Heart left ventricle (tissue), 16 donors: ENCODE results near the gene COPG2. TPM values are rescaled to one million over a fixed set of nuclear protein-coding genes. Genes with fewer than 3 reads are reported as not detected.
"Not testable (repeated sequence)": the region's sequence is repeated elsewhere in the genome, so short reads cannot be mapped to it uniquely, and the experiment has no call there.

Experiments
- ATAC-seq, 4 donors: fragments of 200-7000 bp; cut with Tn5 transposase; one replicate each; pipeline ENCODE4 v1.9.1; 2020 to 2022; ENCODE audit warnings: moderate library complexity in 4 of 4, mild to moderate bottlenecking in 3 of 4, moderate number of reproducible peaks in 1 of 4
- DNase-seq, 5 donors: peaks; one replicate each; pipeline ENCODE4 v3.0.0-alpha.2; 2020
- H3K27ac ChIP-seq, 12 donors: fragments of 200-600 bp; sonication (generic) in 4 of 12; one replicate each; pipeline versions ENCODE4 v1.5.0 to v1.8.0; 2016 to 2022; ENCODE audit warnings: mild to moderate bottlenecking in 2 of 12
- H3K27me3 ChIP-seq, 9 donors: fragments of 200-600 bp; sonication (generic) in 2 of 9; one replicate each; pipeline versions ENCODE4 v1.5.1 to v1.8.0; 2016 to 2022; ENCODE audit warnings: mild to moderate bottlenecking in 3 of 9
- H3K36me3 ChIP-seq, 9 donors: fragments of 200-600 bp; sonication (generic) in 2 of 9; one replicate each; pipeline versions ENCODE4 v1.5.0 to v1.8.0; 2018 to 2022; ENCODE audit warnings: mild to moderate bottlenecking in 2 of 9
- H3K4me1 ChIP-seq, 12 donors: fragments of 200-600 bp; sonication (generic) in 4 of 12; one replicate each; pipeline versions ENCODE4 v1.5.0 to v1.8.0; 2016 to 2022; ENCODE audit warnings: mild to moderate bottlenecking in 3 of 12
- H3K4me3 ChIP-seq, 12 donors: fragments of 200-600 bp; sonication (generic) in 4 of 12; one replicate each; pipeline versions ENCODE4 v1.5.0 to v1.8.0; 2017 to 2022; ENCODE audit warnings: mild to moderate bottlenecking in 9 of 12, moderate library complexity in 4 of 12
- H3K9me3 ChIP-seq, 12 donors: fragments of 200-600 bp; sonication (generic) in 4 of 12; one replicate each; pipeline versions ENCODE4 v1.5.0 to v1.8.0; 2016 to 2022; ENCODE audit warnings: mild to moderate bottlenecking in 1 of 12
- POLR2A ChIP-seq, 2 donors: fragments of 450-650 bp; IDR thresholded peaks; one replicate each; pipeline ENCODE4 v1.6.1; 2017; ENCODE audit warnings: antibody characterized with exemption in 2 of 2, mild to moderate bottlenecking in 2 of 2, moderate library complexity in 2 of 2
- WGBS, 4 donors: extraction: QIAGEN DNeasy Blood & Tissue Kit in 2 of 4; methylation state at CpG; one replicate each; pipeline versions ENCODE4 v1.1.5 to v1.1.7; 2013 to 2018; 5-methylcytosine and 5-hydroxymethylcytosine counted together
- intact Hi-C, 10 donors: fragments of 100-400 bp; cut with DNase I; formaldehyde crosslinking; loops; one replicate each; pipeline versions ENCODE4 v1.11.1 to v1.14.2; 2022
- polyA plus RNA-seq, 2 donors: library from polyadenylated mRNA; stranded (reverse); fragments of 200-250 nt; gene quantifications; one replicate each; pipeline ENCODE4 v1.2.3, GENCODE V29; 2013
- total RNA-seq, 9 donors: library from RNA; depleted of rRNA in 2 of 9; stranded (reverse); fragments of >200 nt in 2 of 9; fragmentation: NEBNext Ultra II Directional in 3 of 9; extraction: Animal tissue kit (Norgen Biotek cat#: 25700) in 3 of 9; gene quantifications; one replicate each; pipeline versions ENCODE4 v1.1.0 to v1.2.4, GENCODE V29; 2016 to 2023
- TF ChIP-seq, protein P1 (sequence below), 12 donors: fragments of 200-600 bp; sonication (generic) in 4 of 12; IDR thresholded peaks; one replicate each; pipeline versions ENCODE4 v1.5.0 to v1.8.0; 2018 to 2022; ENCODE audit warnings: antibody characterized with exemption in 12 of 12, mild to moderate bottlenecking in 5 of 12
- donor health status: ischemic (EF 13 %, LVEDD 7.1; RV severe dilation, severe dysfunction).
- donor health status: healthy with polysubstance abuse.
- donor health status: DM: no; HTN: yes; CAD: no.
- donor health status: DM: no; HTN: no; CAD: no.
- donor health status: ischemic (EF 25% LVEDD 6.9; RV normal size, moderate dysfunction).
- donor health status: ischemic (EF 25% LVEDD 5.7; RV mildly dilated, moderate dysfunction).
- donor health status: healthy.
- donor health status: DM: yes; HTN: yes; CAD: no.
- donor health status: ischemic (EF 35%, LVEDD 5.7; RV mildly dilated, moderate dysfunction).
- donor health status: nonischemic (EF 11% LVEDD 7.7; RV severe dilation, severe dysfunction).
- donor health status: DM: yes; HTN: yes; CAD: no.
- donor health status: PGD.
- donor health status: ischemic (EF 29% LVEDD 5.4; RV normal size, mild dysfunction).
- donor health status: nonischemic (EF 23%, LVEDD 6.1; RV moderate dilation, normal function).

The COPG2 gene
- total and polyA plus RNA-seq, 11 donors: 6.9 to 26.9 (median 17.3) TPM

DNA sequence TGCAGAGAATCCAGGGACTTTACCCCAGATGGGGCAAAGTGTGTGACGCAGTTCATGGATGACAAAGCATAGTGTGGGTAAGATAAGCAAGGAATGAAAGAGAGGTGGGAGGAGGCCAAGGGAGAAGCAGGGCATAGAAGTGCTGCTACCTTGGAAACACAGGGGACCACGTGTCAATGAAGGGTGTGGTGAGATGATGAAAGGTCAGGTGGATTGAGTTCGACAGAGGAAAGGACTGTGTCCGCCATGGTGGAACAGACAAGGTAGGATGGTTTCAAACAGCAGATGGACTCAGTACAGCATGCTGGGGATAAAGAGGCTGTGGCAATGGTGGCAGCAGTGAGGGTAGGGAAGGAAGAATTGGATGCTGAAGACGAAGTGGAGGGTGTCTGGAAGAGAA, 143.9 kb downstream of the COPG2 start:
- TF ChIP-seq POLR2A (IDR thresholded peaks at IDR 0.05): no peak
- TF ChIP-seq, protein P1, sequence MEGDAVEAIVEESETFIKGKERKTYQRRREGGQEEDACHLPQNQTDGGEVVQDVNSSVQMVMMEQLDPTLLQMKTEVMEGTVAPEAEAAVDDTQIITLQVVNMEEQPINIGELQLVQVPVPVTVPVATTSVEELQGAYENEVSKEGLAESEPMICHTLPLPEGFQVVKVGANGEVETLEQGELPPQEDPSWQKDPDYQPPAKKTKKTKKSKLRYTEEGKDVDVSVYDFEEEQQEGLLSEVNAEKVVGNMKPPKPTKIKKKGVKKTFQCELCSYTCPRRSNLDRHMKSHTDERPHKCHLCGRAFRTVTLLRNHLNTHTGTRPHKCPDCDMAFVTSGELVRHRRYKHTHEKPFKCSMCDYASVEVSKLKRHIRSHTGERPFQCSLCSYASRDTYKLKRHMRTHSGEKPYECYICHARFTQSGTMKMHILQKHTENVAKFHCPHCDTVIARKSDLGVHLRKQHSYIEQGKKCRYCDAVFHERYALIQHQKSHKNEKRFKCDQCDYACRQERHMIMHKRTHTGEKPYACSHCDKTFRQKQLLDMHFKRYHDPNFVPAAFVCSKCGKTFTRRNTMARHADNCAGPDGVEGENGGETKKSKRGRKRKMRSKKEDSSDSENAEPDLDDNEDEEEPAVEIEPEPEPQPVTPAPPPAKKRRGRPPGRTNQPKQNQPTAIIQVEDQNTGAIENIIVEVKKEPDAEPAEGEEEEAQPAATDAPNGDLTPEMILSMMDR (IDR thresholded peaks at IDR 0.05): no peak
- Histone ChIP-seq H3K27me3 (no peaks in the 10 kb centered on the region), H3K4me3 (no peak overlapping the region), H3K27ac (no peak overlapping the region), H3K4me1 (no peaks in the 10 kb centered on the region), H3K9me3 (no peaks in the 10 kb centered on the region), H3K36me3 (peaks cover 0 to 12% (median 3%) of the 10 kb centered on the region in 9 donors)
- intact Hi-C loops: no loop called here
- DNase-seq (no peak), ATAC-seq (no peak)
- WGBS, 4 donors: 90 to 97% (median 91%) methylated on average over 5 of the region's 5 CpGs

DNA sequence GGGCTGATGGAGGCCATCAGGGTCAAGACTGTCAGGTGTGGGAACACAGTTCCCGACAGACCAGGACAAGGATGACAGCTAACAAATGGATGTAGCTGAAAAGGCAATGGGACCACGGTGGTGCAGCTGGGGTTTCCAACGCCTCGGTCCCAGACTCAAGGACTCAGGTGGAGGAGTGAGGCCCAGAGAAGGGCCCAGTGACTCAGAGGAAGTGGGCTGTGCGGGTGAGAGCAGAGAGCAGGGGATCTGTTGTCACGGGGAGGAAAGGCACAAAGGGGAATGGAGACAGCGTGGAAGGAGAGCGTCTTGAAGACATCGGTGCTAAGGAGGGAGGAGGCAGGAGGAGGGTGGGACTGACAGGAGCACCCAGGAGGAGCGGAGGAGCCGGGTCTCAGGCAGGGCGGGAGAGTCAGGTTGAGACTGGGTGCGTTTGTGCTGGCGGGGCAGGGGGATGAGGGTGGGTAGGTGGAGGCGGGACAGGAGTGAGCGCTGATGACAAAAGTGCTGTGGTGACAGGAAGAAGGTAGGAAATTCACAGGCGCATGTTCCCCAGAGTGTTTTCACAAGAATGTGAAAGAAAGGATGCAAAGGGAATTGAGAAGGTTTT, 144.9 kb downstream of the COPG2 start:
- H3K4me1 ChIP-seq, H3K36me3 ChIP-seq, H3K4me3 ChIP-seq, DNase-seq, ATAC-seq, H3K27ac ChIP-seq, intact Hi-C loops, H3K27me3 ChIP-seq, H3K9me3 ChIP-seq: not testable (repeated sequence)
- WGBS, 4 donors: 91 to 94% (median 93%) methylated on average over 17 of the region's 17 CpGs

DNA sequence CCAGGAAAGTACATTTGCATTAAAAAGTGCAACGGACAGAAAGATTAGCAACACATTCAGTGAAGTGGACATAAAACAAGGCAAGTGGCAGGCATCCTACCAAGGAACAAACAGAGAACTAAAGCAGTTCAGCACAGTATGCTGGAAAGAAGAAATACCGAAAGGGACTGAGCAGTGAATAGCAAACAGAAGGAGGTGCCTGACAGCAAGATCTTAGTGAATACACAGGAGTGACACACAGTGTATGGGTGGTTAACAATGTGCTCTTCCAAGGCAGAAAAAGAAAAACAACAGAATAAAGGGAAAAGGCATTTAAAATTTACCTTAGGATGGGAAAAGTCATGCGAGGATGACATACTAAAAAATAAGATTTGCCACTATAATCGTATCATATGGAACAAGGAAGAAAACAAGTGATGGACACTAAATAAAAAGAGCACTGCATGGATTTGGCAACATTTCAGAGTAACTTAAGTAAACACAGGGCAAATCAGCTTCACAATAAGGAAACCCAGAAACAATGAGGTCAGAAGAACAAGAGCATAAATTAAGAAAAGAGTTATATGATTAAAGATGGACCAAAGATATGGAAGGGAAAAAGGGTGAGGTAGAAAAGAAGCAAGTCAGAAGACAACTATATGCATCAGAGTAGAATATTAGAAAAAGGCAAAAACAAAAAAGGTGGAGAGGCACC, 147.1 kb downstream of the COPG2 start:
- DNase-seq: no peak

DNA sequence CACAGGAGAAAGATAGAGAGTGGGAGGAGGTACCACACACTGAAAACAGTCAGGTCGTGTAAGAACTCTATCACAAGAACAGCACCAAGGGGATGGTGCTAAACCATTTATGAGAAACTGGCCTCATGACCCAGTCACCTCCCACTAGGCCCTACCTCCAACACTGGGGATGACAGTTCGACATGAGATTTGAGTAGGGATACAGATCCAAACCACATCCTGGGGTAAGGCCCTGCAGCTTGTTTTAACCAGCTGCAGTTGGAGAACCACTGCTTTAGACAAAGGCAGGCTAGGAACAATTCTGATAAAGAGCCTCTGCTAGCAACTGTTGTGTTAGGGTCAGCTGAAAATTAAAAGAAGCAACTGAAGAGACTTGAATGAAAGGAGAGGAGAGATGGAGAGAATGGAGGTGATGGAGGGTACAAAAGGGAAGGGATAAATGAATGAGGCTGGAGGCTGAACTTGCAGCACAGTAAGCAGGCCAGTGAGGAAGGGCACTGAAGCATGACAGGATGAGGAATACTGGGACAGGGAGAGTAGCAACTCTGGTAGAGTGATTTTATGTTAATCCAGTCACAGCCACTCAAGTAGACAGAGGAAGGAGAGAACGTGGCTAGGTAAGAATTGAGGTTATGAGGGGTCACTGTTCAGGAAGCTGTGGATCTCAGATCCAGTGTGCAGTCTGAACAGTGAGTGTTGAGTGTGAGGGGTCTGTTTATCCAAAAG, 153.1 kb downstream of the COPG2 start:
- intact Hi-C loops: no loop called here
- Histone ChIP-seq H3K9me3 (no peaks in the 10 kb centered on the region), H3K27ac (no peak overlapping the region), H3K36me3 (peaks cover 0 to 16% (median 4%) of the 10 kb centered on the region in 9 donors), H3K4me1 (no peaks in the 10 kb centered on the region), H3K27me3 (no peaks in the 10 kb centered on the region), H3K4me3 (no peak overlapping the region)
- 79 to 82% (median 81%) methylated on average over 3 of the region's 3 CpGs for WGBS, 4 donors
- no peak for ATAC-seq
- no peak for DNase-seq
- TF ChIP-seq POLR2A (IDR thresholded peaks at IDR 0.05): no peak
- TF ChIP-seq, protein P1 (IDR thresholded peaks at IDR 0.05): no peak

More for the DNA sequence above, 147.1 kb downstream of the COPG2 start:
- no peak for ATAC-seq
- TF ChIP-seq POLR2A (IDR thresholded peaks at IDR 0.05): no peak
- TF ChIP-seq, protein P1 (IDR thresholded peaks at IDR 0.05): no peak
- H3K27me3 ChIP-seq: no peaks in the 10 kb centered on the region
- intact Hi-C loops: no loop called here
- no peak overlapping the region for H3K27ac ChIP-seq
- H3K9me3 ChIP-seq: no peaks in the 10 kb centered on the region
- no peaks in the 10 kb centered on the region for H3K4me1 ChIP-seq
- WGBS, 4 donors: 83 to 89% (median 86%) methylated on average over 4 of the region's 4 CpGs
- peaks cover 0 to 13% (median 0%) of the 10 kb centered on the region in 9 donors for H3K36me3 ChIP-seq
- no peak overlapping the region for H3K4me3 ChIP-seq
